ENCODE data around the gene MET.

- TF ChIP-seq, protein P1, sequence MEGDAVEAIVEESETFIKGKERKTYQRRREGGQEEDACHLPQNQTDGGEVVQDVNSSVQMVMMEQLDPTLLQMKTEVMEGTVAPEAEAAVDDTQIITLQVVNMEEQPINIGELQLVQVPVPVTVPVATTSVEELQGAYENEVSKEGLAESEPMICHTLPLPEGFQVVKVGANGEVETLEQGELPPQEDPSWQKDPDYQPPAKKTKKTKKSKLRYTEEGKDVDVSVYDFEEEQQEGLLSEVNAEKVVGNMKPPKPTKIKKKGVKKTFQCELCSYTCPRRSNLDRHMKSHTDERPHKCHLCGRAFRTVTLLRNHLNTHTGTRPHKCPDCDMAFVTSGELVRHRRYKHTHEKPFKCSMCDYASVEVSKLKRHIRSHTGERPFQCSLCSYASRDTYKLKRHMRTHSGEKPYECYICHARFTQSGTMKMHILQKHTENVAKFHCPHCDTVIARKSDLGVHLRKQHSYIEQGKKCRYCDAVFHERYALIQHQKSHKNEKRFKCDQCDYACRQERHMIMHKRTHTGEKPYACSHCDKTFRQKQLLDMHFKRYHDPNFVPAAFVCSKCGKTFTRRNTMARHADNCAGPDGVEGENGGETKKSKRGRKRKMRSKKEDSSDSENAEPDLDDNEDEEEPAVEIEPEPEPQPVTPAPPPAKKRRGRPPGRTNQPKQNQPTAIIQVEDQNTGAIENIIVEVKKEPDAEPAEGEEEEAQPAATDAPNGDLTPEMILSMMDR (IDR thresholded peaks at IDR 0.05 in 8 of 11, conservative IDR thresholded peaks at IDR 0.05 in 3 of 11): no peak
- no peak for TF ChIP-seq POLR2AphosphoS5 (IDR thresholded peaks at IDR 0.05)
These were observed 27.1 kb downstream of the MET start for GRCh38 chr7:116698930-116699721.
